Posterior cingulate gyrus (tissue), 11 donors: ENCODE data around the gene KIF21A.
"Not testable (repeated sequence)": the region's sequence is repeated elsewhere in the genome, so short reads cannot be mapped to it uniquely, and the experiment has no call there.

Source experiments
- DNase-seq, 10 donors: peaks; one replicate each; pipeline versions ENCODE4 v3.0.0 to v3.0.0-alpha.2; 2020 to 2021; ENCODE audit warnings: mixed read lengths in 3 of 10
- intact Hi-C: fragments of 100-400 bp; cut with DNase I; formaldehyde crosslinking; loops from one replicate; pipeline ENCODE4 v1.15.1; 2023

KIF21A gene

DNA sequence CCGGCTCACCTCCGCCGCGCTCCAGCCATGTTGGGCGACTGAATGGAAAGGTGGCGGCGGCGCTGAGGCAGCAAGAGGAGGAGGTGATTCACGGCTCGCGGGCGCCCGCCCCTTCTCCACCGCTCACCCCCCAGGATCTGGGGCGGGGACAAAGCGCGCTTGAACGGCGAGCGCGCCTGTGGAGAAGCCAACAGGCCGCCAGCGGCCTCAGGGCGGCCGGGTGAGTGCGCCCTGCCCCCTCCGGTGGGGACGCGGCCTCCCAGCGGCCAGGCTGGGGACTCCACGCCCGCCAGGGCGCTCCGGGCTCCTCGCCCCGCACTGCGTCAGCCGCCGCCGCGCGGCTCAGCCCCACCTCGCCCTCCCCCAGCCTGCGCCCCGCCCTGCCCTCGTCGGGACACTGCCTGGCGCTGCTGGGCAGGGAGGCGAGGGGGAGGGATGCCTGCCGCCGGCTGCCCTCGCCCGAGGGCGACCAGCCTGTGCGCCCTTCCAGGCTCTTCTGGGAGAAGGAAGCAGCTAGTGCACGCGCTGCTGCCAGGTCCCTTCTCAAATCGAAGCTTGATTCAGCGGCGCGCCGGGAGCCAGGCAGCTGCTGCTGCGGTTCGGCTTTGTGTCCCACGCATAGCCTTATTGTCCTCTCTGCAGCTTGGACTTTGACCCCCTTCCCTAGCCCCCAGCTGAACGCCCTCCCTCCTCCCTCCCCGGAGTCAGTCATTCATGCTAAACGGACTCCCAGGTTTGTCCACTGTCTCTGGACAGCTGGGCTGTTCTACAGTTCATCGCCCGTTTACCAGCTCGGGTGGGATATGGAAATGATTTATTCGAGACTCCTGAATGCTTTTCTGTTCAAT, at the start of gene KIF21A:
TSS of gene KIF21A (minus strand) at position 40 of the 848 bp plus-strand sequence. CDS start 150 bp downstream, outside the sequence.
- peak; percentile 74 to 98 (median 86) for DNase-seq
- intact Hi-C loops: loop anchor here (2.0 to 5.0 kb wide), 4 partner anchors 36 to 174 kb away; partner anchors contain the start of gene ABCD2

GRCh38 chr12:39490500-39491282, 47.8 kb upstream of the KIF21A start:
- intact Hi-C loops: no loop called here
- no peak for DNase-seq

DNA sequence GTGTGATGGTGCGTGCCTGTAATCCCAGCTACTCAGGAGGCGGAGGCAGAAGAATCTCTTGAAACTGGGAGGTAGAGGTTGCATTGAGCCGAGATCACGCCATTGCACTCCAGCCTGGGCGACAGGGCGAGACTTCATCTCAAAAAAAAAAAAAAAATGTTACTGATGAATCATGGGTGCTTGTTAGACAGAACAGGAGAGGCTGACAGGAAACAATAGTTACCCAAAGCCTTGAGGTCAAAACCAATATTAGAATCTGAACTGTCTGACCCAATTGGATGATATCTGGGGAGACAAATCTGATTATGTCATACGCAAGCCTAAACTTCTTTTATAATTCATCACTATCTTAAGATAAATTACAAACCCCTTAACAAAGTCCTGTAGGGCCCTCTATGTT, 40.7 kb upstream of the KIF21A start:
- intact Hi-C loops: no loop called here
- no peak for DNase-seq

DNA sequence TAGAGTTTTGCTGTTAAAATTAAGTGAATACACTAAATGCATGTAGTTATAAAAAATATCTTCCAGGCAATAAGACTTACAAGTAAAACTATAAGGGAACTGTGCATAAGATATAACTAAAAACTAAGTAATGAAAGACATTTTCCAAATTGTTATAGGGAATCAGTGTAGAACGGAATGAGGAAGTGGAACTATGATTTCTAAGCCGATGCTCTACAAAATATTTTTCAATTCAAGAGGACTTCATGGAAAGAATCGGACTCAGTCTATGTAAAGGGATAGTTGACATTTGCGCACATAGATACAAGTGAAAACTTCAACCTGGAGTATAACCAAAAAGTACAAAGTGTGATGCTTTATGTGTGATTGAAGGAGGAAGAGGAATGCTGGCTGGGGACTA, 40.1 kb upstream of the KIF21A start:
- intact Hi-C loops: no loop called here
- no peak for DNase-seq

GRCh38 chr12:39476894-39477293, 34.0 kb upstream of the KIF21A start:
- DNase-seq: no peak
- intact Hi-C loops: no loop called here

- intact Hi-C loops: no loop called here
- DNase-seq: no peak
These were observed 33.2 kb upstream of the KIF21A start for GRCh38 chr12:39476121-39476520.

DNA sequence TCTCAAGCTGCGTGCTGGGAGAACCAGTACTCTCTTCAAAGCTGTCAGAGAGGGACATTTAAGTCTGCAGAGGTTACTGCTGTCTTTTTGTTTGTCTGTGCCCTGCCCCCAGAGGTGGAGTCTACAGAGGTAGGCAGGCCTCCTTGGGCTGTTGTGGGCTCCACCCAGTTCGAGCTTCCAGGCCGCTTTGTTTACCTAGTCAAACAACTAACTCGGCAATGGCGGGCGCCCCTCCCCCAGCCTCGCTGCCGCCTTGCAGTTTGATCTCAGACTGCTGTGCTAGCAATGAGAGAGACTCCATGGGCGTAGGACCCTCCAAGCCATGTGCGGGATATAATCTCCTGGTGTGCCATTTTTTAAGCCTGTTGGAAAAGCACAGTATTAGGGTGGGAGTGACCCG, 32.2 kb upstream of the KIF21A start:
- DNase-seq, intact Hi-C loops: not testable (repeated sequence)

- intact Hi-C loops: no loop called here
- no peak for DNase-seq
These were observed 24.5 kb upstream of the KIF21A start for GRCh38 chr12:39467432-39467870.

DNA sequence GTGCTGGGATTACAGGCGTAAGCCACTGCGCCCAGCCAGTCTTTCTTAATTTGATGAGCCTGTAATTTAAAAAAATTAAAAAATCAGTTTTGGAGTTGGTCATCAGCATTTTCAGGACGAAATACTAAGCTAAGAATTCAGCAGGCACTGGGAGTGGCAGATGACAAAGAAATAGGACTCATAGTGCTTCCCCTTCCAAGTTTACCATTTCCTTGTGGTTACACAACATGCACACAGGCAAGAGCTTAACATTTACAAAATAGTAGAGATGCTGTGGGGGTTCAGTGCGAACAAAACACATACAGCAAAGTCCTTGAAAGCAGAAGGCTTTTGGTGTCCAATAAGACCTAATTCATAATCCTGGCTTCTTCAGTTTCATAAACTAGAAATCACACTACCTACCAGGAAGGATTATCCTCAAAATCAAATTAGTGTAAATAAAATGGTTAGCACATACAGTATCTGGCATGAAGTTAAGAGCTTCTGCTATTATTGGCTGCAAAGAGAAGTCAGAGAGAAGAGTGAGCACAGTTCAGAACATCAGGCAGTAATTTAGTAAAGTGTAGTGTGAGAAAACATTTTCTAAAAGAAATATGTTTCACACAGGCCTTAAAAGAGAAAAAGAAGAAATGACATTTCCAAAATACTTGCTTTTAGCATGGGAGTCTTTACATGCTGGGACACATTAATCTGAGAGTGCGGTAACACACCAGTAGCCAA, 22.2 kb upstream of the KIF21A start:
- intact Hi-C loops: no loop called here
- no peak for DNase-seq

GRCh38 chr12:39461059-39461458, 18.1 kb upstream of the KIF21A start:
- no peak for DNase-seq
- intact Hi-C loops: no loop called here

DNA sequence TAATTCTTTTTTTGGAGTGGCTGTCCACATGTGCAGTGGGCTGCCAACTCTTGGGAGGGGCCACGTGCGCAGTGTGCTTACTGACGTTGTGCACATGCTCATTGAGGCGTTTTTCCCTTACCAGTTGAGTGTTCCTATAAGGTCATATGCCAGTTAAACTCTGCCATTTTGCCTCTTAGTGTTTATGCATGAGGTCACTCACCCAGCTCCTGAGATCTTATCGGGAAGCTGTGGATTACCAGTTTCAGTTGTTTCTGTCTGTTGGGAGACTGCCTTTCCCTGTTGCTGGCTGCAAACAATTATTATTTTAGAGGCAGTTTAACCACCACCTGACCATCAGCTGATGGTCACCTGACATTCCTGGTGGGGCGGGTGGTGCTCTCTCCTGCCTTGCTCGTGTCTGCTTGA, 16.1 kb upstream of the KIF21A start:
- intact Hi-C loops: no loop called here
- no peak for DNase-seq

DNA sequence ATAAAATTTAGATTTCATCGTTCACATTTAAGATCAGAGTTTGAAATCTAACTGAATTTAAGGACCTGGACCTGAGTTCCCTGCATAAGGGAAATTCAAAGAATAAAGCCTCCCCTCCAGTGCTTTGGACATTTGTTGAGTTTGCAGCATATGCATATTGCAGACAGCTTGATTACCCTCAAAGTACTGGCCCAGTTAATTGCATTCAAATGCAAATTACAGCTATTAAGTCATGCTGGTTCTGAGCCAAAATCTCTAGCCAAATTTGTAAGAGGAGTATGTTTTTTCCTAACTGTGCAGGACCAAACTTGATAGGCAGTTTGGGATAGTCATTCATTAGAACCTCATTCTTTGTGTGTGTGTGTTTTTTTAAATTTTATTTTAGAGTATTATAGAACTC, 9.1 kb upstream of the KIF21A start:
- no peak for DNase-seq
- intact Hi-C loops: no loop called here

DNA sequence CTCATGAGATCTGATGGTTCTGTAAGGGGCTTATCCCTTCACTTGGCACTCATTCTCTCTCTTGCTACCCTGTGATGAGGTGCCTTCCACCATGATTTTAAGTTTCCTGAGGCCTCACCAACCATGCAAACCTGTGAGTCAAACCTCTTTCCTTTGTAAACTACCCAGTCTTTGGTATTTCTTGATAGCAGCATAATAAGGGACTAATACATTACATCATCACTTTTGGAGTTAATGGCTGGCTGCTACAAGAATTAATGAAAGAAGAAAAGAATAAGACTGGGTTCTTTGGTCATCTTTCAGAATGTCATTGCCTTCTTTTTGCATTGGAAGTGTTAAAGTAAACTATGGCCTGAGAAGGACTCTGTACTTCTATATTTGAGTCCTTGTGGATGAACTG, 5.1 kb upstream of the KIF21A start:
- intact Hi-C loops: no loop called here
- no peak for DNase-seq

GRCh38 chr12:39443929-39444209, 949 bp upstream of the KIF21A start:
- intact Hi-C loops: loop anchor here (2.0 to 5.0 kb wide), 4 partner anchors 37 to 173 kb away; partner anchors contain the start of gene ABCD2

DNA sequence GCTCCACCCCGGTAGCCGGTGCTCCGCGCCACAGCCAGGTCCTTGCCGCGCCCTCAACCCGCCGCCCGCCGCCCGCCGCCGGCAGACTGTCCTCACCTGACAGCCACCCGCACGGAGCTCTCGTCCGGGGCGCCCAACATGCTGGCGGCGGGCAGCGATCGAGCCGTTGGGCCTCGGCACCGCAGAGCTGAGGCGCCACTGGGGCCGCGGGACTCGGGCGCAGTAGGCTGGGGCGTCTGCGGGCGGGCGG, 164 bp downstream of the KIF21A start:
- peak in 1 of 10 donors; percentile 27 for DNase-seq
- intact Hi-C loops: loop anchor here (2.0 to 5.0 kb wide), 4 partner anchors 35 to 175 kb away; partner anchors contain the start of gene ABCD2

More at GRCh38 chr12:39443929-39444209, 949 bp upstream of the KIF21A start:
- no peak for DNase-seq

- DNase-seq: peak; percentile 36 to 93 (median 62)
- intact Hi-C loops: loop anchor here (2.0 to 5.0 kb wide), 4 partner anchors 35 to 175 kb away; partner anchors contain the start of gene ABCD2
These were observed 723 bp downstream of the KIF21A start for GRCh38 chr12:39441963-39442830.

- intact Hi-C loops: loop anchor here (5.0 kb wide), 3 partner anchors 34 to 176 kb away; partner anchors contain the start of gene ABCD2
- no peak for DNase-seq
These were observed 1.5 kb downstream of the KIF21A start for GRCh38 chr12:39441189-39441962.

DNA sequence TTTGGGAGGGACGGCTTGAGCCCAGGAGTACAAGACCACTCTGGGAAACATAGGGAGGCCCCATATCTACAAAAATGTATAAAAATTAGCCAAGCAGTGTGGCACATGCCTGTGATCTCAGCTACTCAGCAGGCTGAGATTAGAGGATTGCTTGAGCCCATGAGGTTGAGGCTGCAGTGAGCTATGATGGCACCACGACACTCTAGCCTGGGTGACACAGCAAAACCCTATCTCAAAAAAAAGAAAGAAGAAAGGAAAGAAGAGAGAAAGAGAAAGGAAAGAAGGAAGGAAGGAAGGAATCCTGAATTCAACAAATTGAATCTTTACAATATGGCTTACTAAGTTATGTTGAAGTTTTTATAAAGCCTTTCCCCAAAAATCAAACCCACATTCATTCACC, 2.1 kb downstream of the KIF21A start:
- peak in 1 of 10 donors; percentile 8 for DNase-seq
- intact Hi-C loops: loop anchor here (5.0 kb wide), 3 partner anchors 33 to 177 kb away; partner anchors contain the start of gene ABCD2

DNA sequence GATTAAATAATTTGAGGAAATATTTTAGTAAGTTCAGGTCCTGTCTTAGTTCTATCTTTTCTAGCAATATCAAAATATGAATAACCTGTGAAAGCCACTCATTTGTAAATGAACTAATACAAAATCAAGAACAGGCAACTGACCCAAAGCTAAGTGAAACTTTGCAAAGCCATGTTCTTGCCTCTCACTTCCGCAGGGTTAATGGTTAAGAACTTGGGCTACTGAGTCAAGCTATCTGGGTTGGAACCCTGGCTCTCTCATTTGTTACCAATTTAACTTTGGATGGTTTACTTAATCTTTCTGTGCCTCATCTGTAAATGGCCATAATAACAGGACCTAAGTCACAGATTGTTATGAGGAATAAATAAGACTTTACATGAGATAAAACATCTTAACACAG, 2.8 kb downstream of the KIF21A start:
- DNase-seq: no peak
- intact Hi-C loops: loop anchor here (5.0 kb wide), 3 partner anchors 33 to 177 kb away; partner anchors contain the start of gene ABCD2
